Measurements from ENCODE around the gene PRKD3.

The PRKD3 gene

DNA sequence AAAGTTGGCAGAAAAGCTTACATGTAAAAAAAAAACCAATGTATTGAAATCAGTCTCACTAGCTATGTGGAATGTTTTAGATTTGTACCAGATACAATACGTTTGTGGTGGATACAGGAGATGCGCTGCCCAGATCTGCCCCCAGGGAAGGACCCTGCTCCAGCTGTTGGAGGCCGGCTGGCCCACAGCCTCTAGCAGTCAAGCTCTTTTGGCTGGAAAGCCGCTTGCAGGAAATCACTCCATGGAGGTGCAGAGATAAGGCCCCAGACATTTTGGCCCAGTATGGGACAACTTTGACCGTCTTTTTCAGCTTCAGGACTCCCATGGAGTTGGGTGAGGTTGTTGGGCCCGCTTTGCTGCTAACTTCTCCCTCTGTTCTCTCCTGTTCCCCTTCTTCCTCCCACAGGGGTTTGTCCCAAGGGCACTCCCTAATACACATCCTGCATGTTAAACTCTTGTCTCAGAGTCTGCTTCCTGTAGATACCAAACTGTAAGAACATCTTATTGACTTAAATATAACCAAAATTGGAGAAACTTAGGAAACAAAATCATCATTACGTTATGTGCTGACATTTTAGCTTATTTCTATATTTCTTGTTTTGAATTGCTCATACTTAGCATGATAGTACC is 18.1 kb upstream of the PRKD3 start:
- no peak for DNase-seq

- DNase-seq = no peak
Observed at GRCh38 chr2:37340637-37341036, 16.0 kb upstream of the PRKD3 start.

GRCh38 chr2:37338933-37339332 is 14.3 kb upstream of the PRKD3 start:
- no peak for DNase-seq

DNA sequence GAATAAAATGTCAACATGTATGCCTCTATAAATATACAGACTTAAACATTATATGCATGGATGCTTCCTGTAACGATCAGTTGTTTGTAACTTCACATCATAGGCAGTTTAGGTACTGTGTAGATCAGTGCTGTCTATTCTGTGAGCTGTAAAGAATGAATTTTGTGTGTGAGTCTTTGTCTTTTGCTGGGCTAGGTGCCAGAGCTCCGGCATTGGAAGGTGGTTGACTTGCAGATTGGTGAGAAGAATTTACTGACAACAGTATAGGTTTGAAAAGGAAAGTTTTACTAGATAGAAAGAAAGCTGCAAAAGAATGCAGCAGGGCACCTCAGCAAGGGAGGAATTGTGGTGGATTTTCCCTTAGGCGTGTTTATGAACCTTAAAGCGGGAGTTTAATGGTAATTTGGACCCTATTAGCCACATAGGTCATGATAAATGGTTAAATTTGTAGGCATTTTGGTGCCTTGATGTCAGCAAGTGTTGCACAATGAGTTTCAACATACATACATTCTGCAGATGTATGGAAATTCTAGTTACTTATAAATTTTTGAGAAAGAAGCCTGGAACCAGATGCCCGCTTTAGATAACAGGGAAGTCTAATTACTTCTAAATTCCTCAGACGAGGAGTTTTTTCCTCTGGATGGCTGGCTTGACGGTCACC is 13.1 kb upstream of the PRKD3 start:
- DNase-seq = no peak

DNA sequence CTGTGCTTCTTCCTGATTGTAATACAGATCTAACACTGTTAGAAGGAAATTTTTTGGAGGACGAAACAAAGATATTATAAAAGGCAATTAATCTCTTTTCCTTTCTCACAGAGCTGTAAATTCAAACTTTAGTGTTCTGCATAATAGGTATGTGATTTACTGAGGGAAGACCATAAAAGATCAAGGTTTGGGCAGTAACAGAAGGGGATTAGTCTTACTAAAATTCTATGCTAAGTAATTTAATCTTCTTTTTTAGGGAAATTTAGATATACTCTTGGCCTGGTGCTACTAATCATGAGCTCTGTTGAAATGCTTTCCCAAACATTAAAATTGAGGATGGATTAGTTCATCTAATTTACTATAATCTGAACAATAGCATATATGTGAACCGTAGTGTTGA is 11.0 kb upstream of the PRKD3 start:
- DNase-seq = no peak

- no peak for DNase-seq
Observed at GRCh38 chr2:37333256-37333655, 8.6 kb upstream of the PRKD3 start.

- DNase-seq = no peak
Observed at GRCh38 chr2:37332560-37332959, 7.9 kb upstream of the PRKD3 start.

- no peak for DNase-seq
Observed at GRCh38 chr2:37330681-37331080, 6.0 kb upstream of the PRKD3 start.

- no peak for DNase-seq
Observed at GRCh38 chr2:37326866-37327634, 2.4 kb upstream of the PRKD3 start.

DNA sequence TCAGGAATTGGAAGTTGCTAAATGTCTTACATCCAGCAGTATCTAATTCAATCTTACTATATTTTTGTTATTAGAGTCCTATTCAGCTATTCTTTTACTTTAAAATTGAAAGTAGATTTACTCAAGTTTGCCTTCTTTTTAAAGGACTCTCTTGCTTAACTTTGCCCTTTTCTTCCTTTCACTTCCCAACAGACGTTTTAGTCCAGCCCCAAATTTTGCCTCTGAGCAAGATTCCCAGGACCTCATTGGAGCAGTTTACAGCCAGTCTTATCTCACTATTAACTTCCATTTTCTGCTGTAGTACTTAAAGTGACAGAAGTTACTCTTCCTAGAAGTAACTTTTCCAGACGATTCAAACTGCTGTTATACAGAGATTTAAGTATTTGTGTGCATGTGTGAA is 1.7 kb upstream of the PRKD3 start:
- no peak for DNase-seq

- DNase-seq = no peak
Observed at GRCh38 chr2:37325625-37326071, 1.0 kb upstream of the PRKD3 start.

GRCh38 chr2:37324536-37324785 is 172 bp downstream of the PRKD3 start:
- no peak for DNase-seq

DNA sequence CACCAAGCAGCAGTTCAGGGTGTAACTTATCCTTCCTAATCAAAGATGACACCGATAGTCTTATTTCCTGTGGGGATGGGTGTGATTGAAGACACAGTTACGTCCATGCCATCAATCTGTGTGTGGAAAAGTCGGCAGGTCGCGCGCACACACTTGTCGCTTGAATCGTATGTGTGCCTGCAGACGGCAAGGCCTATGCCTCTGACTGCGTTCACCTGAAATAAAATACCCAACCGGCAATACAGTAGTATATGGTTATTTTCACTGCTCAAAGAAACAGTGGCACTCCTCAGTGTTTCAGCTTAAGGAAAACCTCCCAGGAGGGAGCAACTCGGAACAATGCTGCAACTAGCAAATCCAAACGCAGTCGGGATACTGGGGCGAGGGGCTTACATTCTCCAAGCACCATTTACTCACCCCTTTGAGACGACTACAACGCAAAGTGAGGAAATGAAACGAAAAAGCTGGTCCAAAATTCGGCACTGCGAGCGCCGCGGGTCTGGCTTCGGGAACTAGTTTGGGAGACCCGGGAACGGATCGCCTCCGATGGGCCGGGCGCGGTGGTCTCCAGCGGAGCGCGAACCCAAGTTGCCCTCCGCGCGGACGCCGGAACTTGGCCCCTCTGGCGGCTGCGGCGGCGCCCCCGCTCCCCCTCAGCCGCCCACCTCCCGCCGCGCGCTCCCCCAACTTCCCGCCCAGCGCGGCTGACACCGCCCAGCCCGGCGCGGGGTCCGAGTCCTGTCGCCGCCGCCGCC is 675 bp downstream of the PRKD3 start:
- DNase-seq = no peak

- no peak for DNase-seq
Observed at GRCh38 chr2:37323176-37323780, 1.4 kb downstream of the PRKD3 start.

DNA sequence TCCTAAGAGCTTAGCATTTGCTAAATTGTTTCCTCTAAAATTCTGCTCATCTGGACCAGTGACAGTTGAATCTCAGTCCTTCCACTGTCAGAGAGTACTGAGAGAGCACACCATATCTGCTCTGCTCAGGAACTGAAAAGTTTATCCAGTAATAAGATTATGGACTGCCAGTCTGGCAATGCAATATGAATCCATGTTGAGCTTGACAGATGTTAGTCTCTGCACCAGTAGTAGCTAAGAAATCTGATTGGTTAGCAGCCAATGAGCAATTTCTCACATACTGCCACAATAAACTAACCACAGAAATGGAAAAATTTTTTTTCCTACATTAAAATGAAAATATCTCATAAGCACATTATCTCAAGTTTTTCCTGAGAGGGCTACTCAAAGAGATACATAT is 2.3 kb downstream of the PRKD3 start:
- no peak for DNase-seq

DNA sequence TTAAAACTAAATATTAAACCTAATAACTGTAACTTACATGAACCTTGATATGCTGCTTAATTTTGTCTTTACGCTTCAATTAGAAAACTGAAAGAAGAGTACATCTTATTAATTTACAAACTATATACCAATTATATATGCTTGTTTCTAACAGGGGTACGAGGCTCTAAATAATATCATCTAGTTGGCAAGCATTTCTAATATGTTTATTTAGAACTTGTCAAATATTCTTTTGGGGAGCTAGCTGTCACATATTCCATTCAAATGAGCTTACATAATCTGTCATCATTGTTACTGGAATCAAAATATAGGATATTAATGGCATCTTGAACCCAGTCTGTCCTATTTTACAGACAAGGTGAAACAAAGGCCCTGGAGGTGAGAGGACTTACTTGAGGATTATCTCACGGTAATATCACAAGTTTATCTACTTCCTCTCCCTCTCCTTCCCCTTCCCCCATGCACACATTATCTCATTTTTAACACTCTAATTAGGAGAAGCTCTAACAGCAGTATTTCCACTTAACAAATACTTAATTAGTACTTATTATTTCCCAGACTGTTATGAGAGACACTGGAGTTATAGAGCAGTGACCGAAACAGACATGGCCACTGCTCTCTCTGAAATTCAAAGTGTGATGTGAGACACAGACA is 3.5 kb downstream of the PRKD3 start:
- DNase-seq = no peak

DNA sequence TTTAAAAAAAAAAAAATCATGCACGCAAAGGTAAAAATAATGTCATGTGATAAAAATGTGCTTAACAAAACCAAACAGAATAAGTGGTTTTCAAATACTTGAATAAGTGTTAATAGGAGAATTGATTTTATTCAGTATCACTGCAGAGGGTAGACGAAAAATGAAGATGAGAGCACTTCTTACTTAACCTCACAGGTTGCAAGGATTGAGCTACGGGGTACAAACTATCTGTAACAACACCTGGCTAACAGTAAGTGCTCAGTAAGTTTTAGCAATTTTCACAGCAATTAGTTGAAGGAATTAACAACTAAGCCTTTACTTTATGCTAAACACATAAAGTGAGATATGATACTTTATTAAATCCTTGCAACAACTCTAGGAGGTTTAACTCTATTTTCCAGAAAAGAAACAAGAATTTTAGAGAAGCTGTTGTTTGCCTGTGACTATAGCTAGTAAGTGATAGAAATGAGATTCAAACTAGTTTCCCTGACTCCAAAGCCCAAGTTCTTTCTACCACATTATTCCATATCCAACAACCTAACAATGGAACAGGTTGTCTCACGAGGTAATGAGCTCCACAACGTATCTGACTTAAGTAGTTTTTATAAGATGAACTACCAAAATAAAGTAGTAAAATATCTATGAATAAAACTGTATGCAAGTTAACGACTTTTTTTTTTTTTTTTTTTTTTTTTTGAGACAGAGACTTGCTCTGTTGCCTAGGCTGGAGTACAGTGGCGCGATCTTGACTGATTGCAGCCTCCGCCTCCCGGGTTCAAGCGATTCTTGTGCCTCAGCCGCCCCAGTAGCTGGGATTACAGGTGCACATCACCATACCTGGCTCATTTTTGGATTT is 4.7 kb downstream of the PRKD3 start:
- no peak for DNase-seq

DNA sequence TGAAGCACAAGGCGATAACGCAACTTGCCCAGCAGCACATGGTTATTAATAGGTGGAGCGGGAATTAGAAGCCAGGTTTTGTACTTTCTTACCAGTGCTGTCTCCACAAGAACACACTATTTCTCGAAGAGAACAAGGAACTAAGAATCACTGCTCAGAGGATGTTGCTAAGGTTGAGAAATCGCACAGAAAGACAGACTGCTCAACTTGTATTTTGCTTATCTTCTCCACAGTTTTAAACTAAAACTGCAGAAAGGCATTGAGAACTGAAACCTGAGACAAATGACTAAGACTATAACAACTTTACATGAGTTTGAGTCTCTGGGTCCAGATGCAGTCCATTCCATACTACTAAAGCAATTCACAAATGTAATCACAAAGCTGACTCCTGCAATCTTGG is 6.2 kb downstream of the PRKD3 start:
- no peak for DNase-seq

DNA sequence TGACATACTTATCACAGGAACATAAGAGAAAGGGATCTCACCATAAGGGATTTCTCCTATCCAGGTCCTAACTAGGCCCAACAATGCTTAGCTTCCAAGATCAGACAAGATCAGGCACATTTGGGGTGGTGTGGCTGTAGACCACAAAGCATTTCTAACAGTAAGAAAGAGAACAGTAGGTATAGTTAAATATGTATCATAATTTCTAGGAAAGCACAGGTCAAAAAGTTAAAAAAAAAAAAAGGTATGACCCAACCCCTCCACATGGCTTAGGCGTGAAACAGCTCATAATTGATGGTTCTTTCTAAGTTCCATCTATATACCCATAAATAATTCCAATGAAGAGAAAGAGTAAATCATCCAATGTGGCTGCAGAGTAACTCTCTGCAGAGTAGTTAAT is 6.9 kb downstream of the PRKD3 start:
- DNase-seq = no peak

DNA sequence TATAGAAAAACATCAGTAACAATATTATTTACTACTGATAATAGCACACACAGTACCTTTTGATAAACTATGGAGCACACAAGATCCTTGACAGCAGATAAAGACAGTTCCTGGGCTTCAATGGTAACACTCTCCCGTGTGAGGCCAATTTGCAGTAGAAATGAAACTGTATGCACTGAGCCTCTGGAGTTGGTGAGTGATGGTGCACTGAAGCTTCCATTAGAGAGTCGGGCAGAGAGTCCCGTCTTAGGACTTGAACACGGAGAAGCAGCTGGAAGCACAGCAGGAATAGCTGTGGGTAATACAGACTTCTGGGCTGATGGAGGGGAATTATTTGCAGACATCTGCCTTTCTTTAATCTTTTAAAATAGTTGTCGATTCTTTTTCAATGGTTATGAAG is 8.5 kb downstream of the PRKD3 start:
- no peak for DNase-seq

- DNase-seq = no peak
Observed at GRCh38 chr2:37315364-37315763, 9.3 kb downstream of the PRKD3 start.

DNA sequence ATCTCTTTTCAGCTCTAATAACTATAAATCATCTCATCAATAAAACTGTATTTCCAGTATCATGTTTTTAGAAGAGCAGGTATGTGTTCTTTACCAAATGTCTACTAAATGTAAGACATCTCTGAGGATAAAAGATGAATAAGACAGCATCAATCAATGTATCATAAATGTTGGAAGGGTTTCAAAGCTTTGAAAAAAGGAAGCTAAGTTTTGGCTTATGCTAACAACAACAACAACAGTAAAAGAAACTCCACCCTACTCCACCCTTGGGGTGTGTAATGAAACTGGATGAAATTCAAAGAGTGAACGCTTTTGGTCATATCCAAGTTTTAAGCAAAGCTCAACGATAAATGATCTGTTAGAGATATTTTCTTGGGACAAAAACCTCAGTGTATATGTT is 17.1 kb downstream of the PRKD3 start:
- no peak for DNase-seq

Measured in NCI-H2171 (cell line).